T-helper 1 cell treated with Interleukin-12 subunit alpha and Interleukin-12 subunit beta and Interleukin-4 antibody, amounts not matched to agents 30 μg/mL and 1 μg/mL, for 36 hours (primary cell): ENCODE results near the gene INPP5A.
A peak's percentile ranks its signal among the peaks of the same experiment; 100 is the strongest.
"Not testable (repeated sequence)": the region's sequence is repeated elsewhere in the genome, so short reads cannot be mapped to it uniquely, and the experiment has no call there.

Experiments used
- H3K27ac Mint-ChIP-seq: one replicate; pipeline ENCODE4 v1.8.0; 2021; ENCODE audit warnings: mild to moderate bottlenecking, mixed read lengths
- H3K27me3 Mint-ChIP-seq: one replicate; pipeline ENCODE4 v1.8.0; 2021; ENCODE audit warnings: low read depth, mixed read lengths
- H3K36me3 Mint-ChIP-seq: one replicate; pipeline ENCODE4 v1.8.0; 2021; ENCODE audit warnings: low read depth, mixed read lengths
- H3K4me1 Mint-ChIP-seq: one replicate; pipeline ENCODE4 v1.8.0; 2021; ENCODE audit warnings: low read depth, mixed read lengths
- H3K4me3 Mint-ChIP-seq: one replicate; pipeline ENCODE4 v1.8.0; 2021; ENCODE audit warnings: mild to moderate bottlenecking, moderate library complexity, mixed read lengths
- H3K9me3 Mint-ChIP-seq: one replicate; pipeline ENCODE4 v1.8.0; 2021; ENCODE audit warnings: mixed read lengths

INPP5A gene

GRCh38 chr10:132761395-132762060, 223.9 kb downstream of the INPP5A start:
- Mint-ChIP-seq H3K27ac (no peak overlapping the region), H3K9me3 (peaks cover 3% of the 10 kb centered on the region), H3K27me3 (no peaks in the 10 kb centered on the region), H3K4me1 (peaks cover 2% of the 10 kb centered on the region), H3K36me3 (peaks cover 9% of the 10 kb centered on the region), H3K4me3 (no peak overlapping the region)

DNA sequence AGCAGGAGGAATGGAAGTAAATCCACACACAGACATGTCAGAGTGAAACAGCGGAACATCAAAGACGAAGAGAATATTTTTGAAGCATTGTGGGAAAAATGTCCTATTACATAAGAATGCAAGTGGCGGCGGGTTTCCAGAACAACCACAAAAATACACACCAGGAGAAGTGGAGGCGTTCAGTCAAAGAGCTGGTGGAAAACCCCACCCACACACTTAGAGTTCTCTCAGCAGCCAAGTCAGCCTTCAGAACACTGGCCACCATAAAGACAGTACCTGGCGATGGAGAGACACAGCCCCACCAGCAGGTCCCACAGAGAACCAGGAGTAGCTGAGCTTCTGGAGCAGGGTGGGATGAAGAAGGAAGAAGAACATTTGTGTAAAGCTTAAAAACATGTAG, 224.7 kb downstream of the INPP5A start:
- Mint-ChIP-seq H3K27me3 (no peaks in the 10 kb centered on the region), H3K9me3 (peaks cover 4% of the 10 kb centered on the region), H3K27ac (peak overlapping the region; percentile 35), H3K36me3 (peaks cover 9% of the 10 kb centered on the region), H3K4me3 (no peak overlapping the region), H3K4me1 (peaks cover 2% of the 10 kb centered on the region)

GRCh38 chr10:132763545-132763944, 226.0 kb downstream of the INPP5A start:
- Mint-ChIP-seq H3K9me3 (peaks cover 5% of the 10 kb centered on the region), H3K27ac (no peak overlapping the region), H3K36me3 (peaks cover 13% of the 10 kb centered on the region), H3K27me3 (no peaks in the 10 kb centered on the region), H3K4me3 (no peak overlapping the region), H3K4me1 (peaks cover 2% of the 10 kb centered on the region)

GRCh38 chr10:132764108-132764507, 226.5 kb downstream of the INPP5A start:
- peaks cover 18% of the 10 kb centered on the region for H3K36me3 Mint-ChIP-seq
- H3K4me3 Mint-ChIP-seq = no peak overlapping the region
- H3K27ac Mint-ChIP-seq = no peak overlapping the region
- peaks cover 2% of the 10 kb centered on the region for H3K4me1 Mint-ChIP-seq
- H3K27me3 Mint-ChIP-seq = no peaks in the 10 kb centered on the region
- peaks cover 8% of the 10 kb centered on the region for H3K9me3 Mint-ChIP-seq

GRCh38 chr10:132765435-132765834, 227.8 kb downstream of the INPP5A start:
- no peak overlapping the region for H3K27ac Mint-ChIP-seq
- H3K27me3 Mint-ChIP-seq = no peaks in the 10 kb centered on the region
- H3K4me1 Mint-ChIP-seq = peaks cover 2% of the 10 kb centered on the region
- H3K9me3 Mint-ChIP-seq = peaks cover 8% of the 10 kb centered on the region
- H3K4me3 Mint-ChIP-seq = no peak overlapping the region
- H3K36me3 Mint-ChIP-seq = peaks cover 21% of the 10 kb centered on the region

DNA sequence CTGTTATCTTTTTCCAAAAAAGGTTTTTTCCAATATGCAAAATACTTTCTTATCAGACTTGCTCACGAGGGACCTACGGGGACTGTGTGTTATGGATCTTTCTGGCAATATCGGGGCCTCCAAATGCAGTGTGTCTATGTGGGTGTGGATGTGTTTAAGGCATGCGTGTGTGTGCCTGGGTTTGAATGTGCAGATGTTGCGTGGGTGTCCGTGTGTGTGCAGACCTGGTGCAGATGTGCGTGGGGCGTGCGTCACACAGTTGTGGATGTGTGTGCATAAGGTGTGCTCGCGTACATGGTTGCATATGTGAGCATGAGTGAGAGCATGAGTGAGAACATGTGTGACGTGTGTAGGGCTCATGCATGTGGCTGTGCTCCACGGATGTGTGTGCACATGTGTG, 228.7 kb downstream of the INPP5A start:
- Mint-ChIP-seq H3K9me3 (peaks cover 8% of the 10 kb centered on the region), H3K27me3 (no peaks in the 10 kb centered on the region), H3K27ac (no peak overlapping the region), H3K4me1 (peaks cover 2% of the 10 kb centered on the region), H3K36me3 (peaks cover 23% of the 10 kb centered on the region), H3K4me3 (no peak overlapping the region)

GRCh38 chr10:132768346-132769248, 231.0 kb downstream of the INPP5A start:
- H3K36me3 Mint-ChIP-seq = peaks cover 26% of the 10 kb centered on the region
- H3K9me3 Mint-ChIP-seq = peaks cover 8% of the 10 kb centered on the region
- no peaks in the 10 kb centered on the region for H3K27me3 Mint-ChIP-seq
- H3K4me1 Mint-ChIP-seq = no peaks in the 10 kb centered on the region
- H3K27ac Mint-ChIP-seq = no peak overlapping the region
- H3K4me3 Mint-ChIP-seq = no peak overlapping the region

DNA sequence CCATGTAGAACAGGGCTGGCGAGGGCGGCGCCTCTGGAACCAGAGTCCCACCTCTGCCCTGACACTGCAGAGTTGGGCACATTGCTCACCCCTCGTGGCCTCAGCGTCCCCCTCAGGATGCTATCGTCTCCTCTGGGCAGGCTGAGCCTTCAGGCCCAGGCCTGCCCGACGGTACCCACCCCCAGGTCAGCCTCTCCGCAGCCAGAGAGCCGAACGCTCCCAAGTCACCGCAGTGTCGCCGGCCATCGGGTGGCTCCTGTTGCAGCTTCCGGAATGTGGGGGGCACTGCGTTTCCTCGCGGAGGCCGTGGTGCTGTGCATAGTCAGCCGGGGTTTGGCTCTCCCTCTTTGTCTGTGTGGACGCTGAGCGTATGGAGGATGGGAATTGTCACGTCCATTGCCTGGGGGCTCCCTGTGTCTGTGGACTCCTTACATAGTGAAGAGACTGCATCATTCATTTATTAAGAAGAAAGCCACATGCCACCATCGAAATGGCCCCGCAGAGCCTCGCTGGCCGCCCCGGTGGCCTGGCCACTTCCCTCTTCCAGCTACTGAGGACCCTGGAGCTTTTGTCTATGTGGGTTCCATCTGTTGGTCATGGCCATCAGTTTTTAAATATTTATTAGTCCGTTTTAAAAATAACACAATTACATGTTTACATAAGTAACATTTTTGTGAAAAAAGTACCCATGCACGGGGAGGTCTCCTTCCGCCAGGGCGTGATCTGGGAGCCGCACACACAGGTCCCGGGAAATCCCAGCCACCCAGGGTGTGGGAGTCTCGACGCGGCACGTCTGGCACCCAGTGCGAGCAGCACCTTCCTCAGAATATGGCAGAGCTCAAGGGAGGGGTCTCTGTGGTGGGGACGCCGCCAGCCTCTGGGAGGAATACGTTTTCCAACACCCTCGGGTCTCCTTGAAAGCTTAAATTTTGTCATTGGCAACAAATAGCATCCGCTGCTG, 232.8 kb downstream of the INPP5A start:
- Mint-ChIP-seq H3K4me1 (no peaks in the 10 kb centered on the region), H3K27me3 (no peaks in the 10 kb centered on the region), H3K9me3 (peaks cover 8% of the 10 kb centered on the region), H3K36me3 (peaks cover 24% of the 10 kb centered on the region), H3K4me3 (no peak overlapping the region), H3K27ac (peak overlapping the region; percentile 55)

DNA sequence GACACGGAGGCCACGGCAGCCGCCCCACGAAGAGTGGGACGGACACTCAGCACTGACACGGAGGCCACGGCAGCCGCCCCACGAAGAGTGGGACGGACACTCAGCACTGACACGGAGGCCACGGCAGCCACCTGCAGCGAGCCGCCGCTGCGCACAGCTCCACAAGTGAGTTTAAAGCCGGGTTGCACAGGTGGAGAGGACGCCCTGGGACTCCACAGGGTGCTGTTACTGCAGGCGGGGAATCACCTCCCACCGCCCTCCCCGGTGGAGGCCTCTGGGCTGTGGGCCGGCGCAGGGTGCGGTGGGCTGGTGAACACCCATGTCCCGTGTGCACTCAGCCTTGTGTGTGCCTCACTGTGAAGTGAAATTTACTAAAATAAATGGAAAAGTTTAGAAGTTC, 235.2 kb downstream of the INPP5A start:
- H3K4me3 Mint-ChIP-seq, H3K9me3 Mint-ChIP-seq, H3K4me1 Mint-ChIP-seq, H3K27me3 Mint-ChIP-seq, H3K27ac Mint-ChIP-seq: not testable (repeated sequence)
- H3K36me3 Mint-ChIP-seq = peaks cover 18% of the 10 kb centered on the region

DNA sequence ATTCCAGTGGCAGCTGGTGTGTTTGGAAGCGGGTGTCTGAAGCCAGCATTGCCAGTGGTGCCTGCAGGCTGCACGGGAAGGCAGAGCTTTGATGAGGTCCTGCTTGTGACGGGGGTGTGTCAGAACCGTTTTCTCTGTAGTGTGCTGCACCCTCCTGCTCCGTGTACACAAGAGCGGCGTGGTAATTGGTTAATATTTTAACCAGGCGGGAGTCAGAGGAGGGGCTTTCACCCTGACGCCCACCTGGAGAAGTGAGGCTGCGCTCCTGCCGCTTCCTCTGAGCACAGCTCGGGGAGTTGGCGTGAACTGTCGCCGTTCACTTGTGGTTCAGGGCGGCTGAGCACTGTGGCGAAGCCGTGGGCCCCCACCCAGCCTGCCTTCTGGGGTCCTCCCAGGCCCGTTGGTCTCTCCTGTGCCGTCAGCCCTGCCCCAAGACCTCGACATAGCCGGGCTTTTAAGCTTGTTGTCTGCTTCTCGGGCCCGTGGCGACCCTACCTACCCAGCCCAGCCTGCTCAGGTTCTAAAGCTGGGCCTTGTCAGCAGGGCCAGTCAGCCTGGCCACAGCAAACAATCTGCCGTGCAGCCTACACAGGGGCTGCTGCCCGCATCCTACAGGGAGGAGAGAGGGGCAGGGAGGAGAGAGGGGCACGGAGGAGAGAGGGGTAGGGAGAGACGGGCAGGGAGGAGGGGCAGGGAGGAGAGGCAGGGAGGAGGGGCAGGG, 236.8 kb downstream of the INPP5A start:
- Mint-ChIP-seq H3K4me3 (no peak overlapping the region), H3K27ac (no peak overlapping the region), H3K9me3 (no peaks in the 10 kb centered on the region), H3K36me3 (peaks cover 7% of the 10 kb centered on the region), H3K27me3 (no peaks in the 10 kb centered on the region), H3K4me1 (no peaks in the 10 kb centered on the region)

GRCh38 chr10:132774902-132775863, 237.6 kb downstream of the INPP5A start:
- H3K9me3 Mint-ChIP-seq = no peaks in the 10 kb centered on the region
- no peak overlapping the region for H3K4me3 Mint-ChIP-seq
- no peaks in the 10 kb centered on the region for H3K27me3 Mint-ChIP-seq
- no peak overlapping the region for H3K27ac Mint-ChIP-seq
- H3K36me3 Mint-ChIP-seq = peaks cover 6% of the 10 kb centered on the region
- H3K4me1 Mint-ChIP-seq = no peaks in the 10 kb centered on the region

GRCh38 chr10:132776186-132776585, 238.6 kb downstream of the INPP5A start:
- H3K4me1 Mint-ChIP-seq = no peaks in the 10 kb centered on the region
- no peaks in the 10 kb centered on the region for H3K27me3 Mint-ChIP-seq
- peaks cover 5% of the 10 kb centered on the region for H3K36me3 Mint-ChIP-seq
- no peak overlapping the region for H3K4me3 Mint-ChIP-seq
- H3K27ac Mint-ChIP-seq = no peak overlapping the region
- H3K9me3 Mint-ChIP-seq = no peaks in the 10 kb centered on the region

DNA sequence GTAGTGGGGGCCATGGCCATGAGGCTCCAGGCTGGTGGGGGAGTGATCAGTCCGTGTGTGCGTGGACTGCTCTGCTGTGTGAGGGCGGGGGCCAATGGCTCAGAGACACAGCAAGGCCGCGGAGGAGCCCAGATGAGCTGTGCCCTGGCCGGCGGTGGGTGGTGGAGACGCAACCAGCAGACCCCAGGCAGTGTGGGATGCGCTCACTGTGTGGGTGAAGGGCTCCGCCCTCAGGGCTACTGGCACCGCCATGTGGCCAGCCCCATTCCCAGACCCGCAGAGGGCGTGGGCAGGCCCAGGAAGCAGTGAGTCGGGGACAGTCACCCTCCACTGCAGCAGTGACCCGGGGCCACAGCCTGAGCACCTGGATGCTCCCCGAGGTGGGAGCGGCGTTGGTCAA, 239.2 kb downstream of the INPP5A start:
- Mint-ChIP-seq H3K9me3 (no peaks in the 10 kb centered on the region), H3K4me1 (no peaks in the 10 kb centered on the region), H3K27ac (no peak overlapping the region), H3K27me3 (no peaks in the 10 kb centered on the region), H3K36me3 (peaks cover 2% of the 10 kb centered on the region), H3K4me3 (no peak overlapping the region)
